Measurements from ENCODE around the gene GALNT10. TPM values are rescaled to one million over a fixed set of nuclear protein-coding genes. Genes with fewer than 3 reads are reported as not detected.

GALNT10 gene
- total and polyA plus RNA-seq, 3 donors from 2014 or later = 15.7 to 19.3 (median 17.2) TPM

GRCh38 chr5:154430961-154431630 lies 240.6 kb downstream of the GALNT10 start:
- Histone ChIP-seq H3K27me3 (no peaks in the 10 kb centered on the region), H3K27ac (no peak overlapping the region), H3K4me1 (no peaks in the 10 kb centered on the region), H3K9me3 (no peaks in the 10 kb centered on the region), H3K4me3 (no peak overlapping the region), H3K36me3 (ENCODE audit: low read depth, missing control alignments) (no peaks in the 10 kb centered on the region)
- intact Hi-C loops (cut with DNase I; ENCODE audit: low total_unique reads) = no loop called here
- TF ChIP-seq POLR2A (IDR thresholded peaks at IDR 0.05) (no peak), CTCF (IDR thresholded peaks at IDR 0.05) (no peak)
- no peak for DNase-seq
- WGBS, 2 donors = 79 to 86% methylated on average over 4 of the region's 4 CpGs

DNA sequence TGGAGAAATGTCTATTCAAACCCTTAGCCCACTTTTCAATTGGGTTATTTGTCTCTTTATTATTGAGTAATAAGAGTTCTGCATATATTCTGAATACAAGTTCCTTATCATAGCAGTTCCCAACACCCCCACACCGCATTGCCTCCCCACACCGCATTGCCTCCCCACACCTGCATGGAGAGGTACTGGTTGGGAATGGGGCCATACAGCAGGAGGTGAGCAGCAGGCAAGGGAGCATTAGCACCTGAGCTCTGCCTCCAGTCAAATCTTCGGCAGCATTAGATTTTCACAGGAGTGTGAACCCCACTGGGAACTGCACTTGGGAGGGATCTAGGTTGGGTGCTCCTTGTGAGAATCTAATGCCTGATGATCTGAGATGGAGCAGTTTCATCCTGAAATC lies 244.7 kb downstream of the GALNT10 start:
- no peaks in the 10 kb centered on the region for H3K4me1 ChIP-seq
- no peaks in the 10 kb centered on the region for H3K27me3 ChIP-seq
- no peak for DNase-seq
- no peak overlapping the region for H3K27ac ChIP-seq
- no peaks in the 10 kb centered on the region for H3K36me3 ChIP-seq (ENCODE audit: low read depth, missing control alignments)
- 98% methylated on average over 3 of the region's 3 CpGs for WGBS, 2 donors
- intact Hi-C loops (cut with DNase I; ENCODE audit: low total_unique reads) = no loop called here
- H3K9me3 ChIP-seq = no peaks in the 10 kb centered on the region
- TF ChIP-seq POLR2A (IDR thresholded peaks at IDR 0.05) = no peak
- no peak for TF ChIP-seq CTCF (IDR thresholded peaks at IDR 0.05)
- H3K4me3 ChIP-seq = no peak overlapping the region

DNA sequence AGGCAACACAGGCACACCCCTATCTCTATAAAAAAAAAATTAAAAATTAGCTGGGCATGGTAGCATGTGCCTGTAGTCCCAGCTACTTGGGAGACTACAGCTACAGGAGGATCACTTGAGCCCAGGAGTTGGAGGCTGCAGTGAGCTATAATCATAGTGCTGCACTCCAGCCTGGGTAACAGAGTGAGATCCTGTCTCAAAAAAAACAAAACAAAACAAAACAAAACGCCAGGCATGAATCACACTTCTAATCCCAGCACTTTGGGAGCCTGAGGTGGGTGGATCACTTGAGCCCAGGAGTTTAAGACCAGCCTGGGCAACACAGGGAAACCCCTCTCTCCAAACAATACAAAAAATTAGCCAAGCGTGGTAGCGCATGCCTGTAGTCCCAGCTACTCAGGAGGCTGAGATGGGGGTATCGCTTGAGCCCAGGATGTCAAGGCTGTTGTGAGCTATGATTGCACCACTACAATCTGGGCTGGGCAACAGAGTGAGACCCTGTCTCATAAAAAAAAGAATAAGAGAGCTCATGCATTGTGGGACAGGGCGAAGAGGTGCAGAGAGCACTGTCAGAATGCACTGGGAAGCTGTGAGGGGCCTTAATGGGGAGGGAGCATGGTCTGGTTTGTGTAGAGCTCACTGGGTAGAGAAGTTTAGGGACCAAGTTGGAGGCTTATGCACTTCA lies 246.9 kb downstream of the GALNT10 start:
- DNase-seq = no peak
- Histone ChIP-seq H3K27me3 (no peaks in the 10 kb centered on the region), H3K27ac (no peak overlapping the region), H3K4me3 (no peak overlapping the region), H3K4me1 (no peaks in the 10 kb centered on the region), H3K36me3 (ENCODE audit: low read depth, missing control alignments) (no peaks in the 10 kb centered on the region), H3K9me3 (no peaks in the 10 kb centered on the region)
- WGBS, 2 donors = 90 to 93% methylated on average over 5 of the region's 5 CpGs
- TF ChIP-seq CTCF (IDR thresholded peaks at IDR 0.05) = no peak
- no peak for TF ChIP-seq POLR2A (IDR thresholded peaks at IDR 0.05)
- intact Hi-C loops (cut with DNase I; ENCODE audit: low total_unique reads) = no loop called here

- Histone ChIP-seq H3K27me3 (no peaks in the 10 kb centered on the region), H3K36me3 (ENCODE audit: low read depth, missing control alignments) (no peaks in the 10 kb centered on the region), H3K4me1 (peaks cover 9% of the 10 kb centered on the region), H3K4me3 (no peak overlapping the region), H3K27ac (no peak overlapping the region), H3K9me3 (no peaks in the 10 kb centered on the region)
- no peak for DNase-seq
- intact Hi-C loops (cut with DNase I; ENCODE audit: low total_unique reads) = no loop called here
- 93 to 97% methylated on average over 5 of the region's 5 CpGs for WGBS, 2 donors
- TF ChIP-seq POLR2A (IDR thresholded peaks at IDR 0.05) = no peak
- TF ChIP-seq CTCF (IDR thresholded peaks at IDR 0.05) = no peak
Observed at GRCh38 chr5:154440540-154440939, 250.0 kb downstream of the GALNT10 start.
